Measurements from ENCODE around the gene CPNE4.

- TF ChIP-seq POLR2A (IDR thresholded peaks at IDR 0.05; ENCODE audit: low read length), result no peak
- no peak for TF ChIP-seq GATA1 (IDR thresholded peaks at IDR 0.05; ENCODE audit: low read depth, low read length)
Observed at GRCh38 chr3:131616719-131617118, 418.1 kb downstream of the CPNE4 start.

Measured in erythroblast (primary cell).